CD14-positive monocyte (primary cell): ENCODE results near the gene GPR3. TPM values are rescaled to one million over a fixed set of nuclear protein-coding genes. Genes with fewer than 3 reads are reported as not detected.

Source experiments
- DNase-seq, 3 donors: peaks; one replicate each; pipeline ENCODE4 v3.0.0-alpha.2; 2011 to 2022
- H2AFZ ChIP-seq: 2 replicates; pipeline ENCODE4 v1.6.0; 2012; ENCODE audit warnings: mild to moderate bottlenecking, low read depth, low read length, inconsistent platforms; ENCODE audit not compliant: insufficient read depth, poor library complexity, severe bottlenecking
- H3K27ac ChIP-seq, 2 donors: 1 replicate in 1 of 2; 2 replicates in 1 of 2; pipeline ENCODE4 v1.5.1; 2012 to 2013; ENCODE audit warnings: low read length in 2 of 2, control low read depth in 1 of 2, inconsistent platforms in 1 of 2, low read depth in 1 of 2, mild to moderate bottlenecking in 1 of 2
- H3K27me3 ChIP-seq, 2 donors: one replicate each; pipeline versions ENCODE4 v1.6.0 to v1.6.1; 2011 to 2013; ENCODE audit warnings: low read length in 2 of 2; ENCODE audit not compliant: control insufficient read depth in 2 of 2, insufficient read depth in 2 of 2
- H3K36me3 ChIP-seq, 2 donors: replicated peaks in 1 of 2; 1 replicate in 1 of 2; 2 replicates in 1 of 2; pipeline versions ENCODE4 v1.5.1 to v1.6.1; 2012 to 2013; ENCODE audit warnings: low read length in 2 of 2, control low read depth in 1 of 2, inconsistent platforms in 1 of 2, mild to moderate bottlenecking in 1 of 2; ENCODE audit not compliant: insufficient read depth in 2 of 2, control insufficient read depth in 1 of 2
- H3K4me1 ChIP-seq, 2 donors: 1 replicate in 1 of 2; 2 replicates in 1 of 2; pipeline versions ENCODE4 v1.5.1 to v1.6.1; 2012 to 2013; ENCODE audit warnings: low read length in 2 of 2, control low read depth in 1 of 2, inconsistent platforms in 1 of 2, mild to moderate bottlenecking in 1 of 2, moderate library complexity in 1 of 2; ENCODE audit not compliant: insufficient read depth in 2 of 2, control insufficient read depth in 1 of 2
- H3K4me2 ChIP-seq: replicated peaks from 2 replicates; pipeline ENCODE3; 2012; ENCODE audit warnings: low read length, moderate library complexity, mild to moderate bottlenecking; ENCODE audit not compliant: poor library complexity, severe bottlenecking; ENCODE audit errors: extremely low read depth
- H3K4me3 ChIP-seq, 3 experiments: fragments of 200-600 bp in 1 of 3; sonication (generic) in 1 of 3; replicated peaks in 1 of 3; 1 replicate in 2 of 3; 2 replicates in 1 of 3; pipeline ENCODE4 v1.5.1; 2011 to 2013; ENCODE audit warnings: low read length in 3 of 3, mild to moderate bottlenecking in 3 of 3, control low read depth in 2 of 3, low read depth in 2 of 3, inconsistent platforms in 1 of 3, moderate library complexity in 1 of 3
- H3K79me2 ChIP-seq: 2 replicates; pipeline ENCODE4 v1.6.0; 2012; ENCODE audit warnings: mild to moderate bottlenecking, control low read depth, inconsistent platforms, low read length, moderate library complexity; ENCODE audit not compliant: insufficient read depth
- H3K9ac ChIP-seq: 2 replicates; pipeline ENCODE4 v1.6.0; 2017; ENCODE audit warnings: low read length, mild to moderate bottlenecking; ENCODE audit not compliant: insufficient read depth, poor library complexity, severe bottlenecking
- H3K9me3 ChIP-seq, 2 donors: replicated peaks in 1 of 2; 1 replicate in 1 of 2; 2 replicates in 1 of 2; pipeline versions ENCODE4 v1.5.1 to v1.6.1; 2012 to 2013; ENCODE audit warnings: low read length in 2 of 2, control low read depth in 1 of 2; ENCODE audit not compliant: control insufficient read depth in 1 of 2, insufficient read depth in 1 of 2
- H4K20me1 ChIP-seq: 2 replicates; pipeline ENCODE4 v1.6.0; 2012; ENCODE audit warnings: mild to moderate bottlenecking, low read length, control low read depth, moderate library complexity; ENCODE audit not compliant: insufficient read depth
- H3K27ac Mint-ChIP-seq, 7 donors: one replicate each; pipeline ENCODE4 v1.8.0; 2020; ENCODE audit warnings: mild to moderate bottlenecking in 7 of 7, mixed read lengths in 7 of 7, moderate library complexity in 6 of 7, inconsistent platforms in 2 of 7
- H3K27me3 Mint-ChIP-seq, 3 donors: one replicate each; pipeline ENCODE4 v1.8.0; 2021 to 2022; ENCODE audit warnings: low read depth in 3 of 3, mild to moderate bottlenecking in 3 of 3, mixed read lengths in 3 of 3, moderate library complexity in 3 of 3, inconsistent platforms in 1 of 3
- H3K36me3 Mint-ChIP-seq, 2 donors: one replicate each; pipeline ENCODE4 v1.8.0; 2020; ENCODE audit warnings: mixed read lengths in 2 of 2, inconsistent platforms in 1 of 2, mild to moderate bottlenecking in 1 of 2
- H3K4me1 Mint-ChIP-seq: one replicate; pipeline ENCODE4 v1.8.0; 2020; ENCODE audit warnings: mild to moderate bottlenecking, mixed read lengths
- H3K4me3 Mint-ChIP-seq, 2 donors: one replicate each; pipeline ENCODE4 v1.8.0; 2020; ENCODE audit warnings: mild to moderate bottlenecking in 2 of 2, mixed read lengths in 2 of 2, moderate library complexity in 1 of 2
- H3K9me3 Mint-ChIP-seq, 7 donors: one replicate each; pipeline ENCODE4 v1.8.0; 2020 to 2022; ENCODE audit warnings: mixed read lengths in 7 of 7, mild to moderate bottlenecking in 6 of 7, moderate library complexity in 6 of 7, inconsistent platforms in 2 of 7
- CTCF ChIP-seq: fragments of 200-600 bp; IDR thresholded peaks from one replicate; pipeline ENCODE4 v1.8.0; 2022; ENCODE audit warnings: antibody characterized with exemption, mild to moderate bottlenecking
- WGBS: methylation state at CpG from one replicate; pipeline ENCODE4 v1.1.5; 2013; ENCODE audit warnings: missing lambda C conversion rate; ENCODE audit not compliant: insufficient coverage; 5-methylcytosine and 5-hydroxymethylcytosine counted together
- intact Hi-C, 2 donors: fragments of 100-400 bp; cut with micrococcal nuclease; formaldehyde crosslinking; loops; one replicate each; pipeline versions ENCODE4 v1.15.0 to v1.15.1; 2023
- polyA plus RNA-seq, 3 donors: library from polyadenylated mRNA; depleted of rRNA in 1 of 3; unstranded in 2 of 3; stranded (reverse) in 1 of 3; fragments of 300-500 nt in 2 of 3; fragments of >200 nt in 1 of 3; fragmentation: Illumina TruSeq in 2 of 3; gene quantifications; 1 replicate in 2 of 3; 2 replicates in 1 of 3; pipeline ENCODE4 v1.2.3, GENCODE V29; 2012 to 2021

Gene GPR3
- polyA plus RNA-seq, 3 donors, result 0.26 to 2.7 TPM; not detected in 1

- WGBS, result 4% methylated on average over 20 of the region's 24 CpGs
- Histone ChIP-seq H3K79me2 (no peaks in the 10 kb centered on the region), H3K27ac (peak overlapping the region; percentile 27 to 33), H4K20me1 (peaks cover 78% of the 10 kb centered on the region), H3K4me1 (peaks cover 26 to 32% of the 10 kb centered on the region in 2 donors), H3K27me3 (no peaks in the 10 kb centered on the region), H3K36me3 (peaks cover 26 to 27% of the 10 kb centered on the region in 2 donors), H3K9ac (no peak overlapping the region), H3K4me3 (no peak overlapping the region), H3K9me3 (no peaks in the 10 kb centered on the region), H3K4me2 (peak overlapping the region; percentile 8), H2AFZ (no peak overlapping the region)
- Mint-ChIP-seq H3K27me3 (peaks cover 0 to 5% (median 2%) of the 10 kb centered on the region in 3 donors), H3K9me3 (no peaks in the 10 kb centered on the region), H3K4me3 (no peak overlapping the region), H3K27ac (peak overlapping the region; percentile 22 to 89 (median 79)), H3K4me1 (peaks cover 40% of the 10 kb centered on the region), H3K36me3 (peaks cover 26 to 37% of the 10 kb centered on the region in 2 donors)
- no peak for TF ChIP-seq CTCF
- intact Hi-C loops, result loop anchor here in 1 of 2 donors (5.0 to 10.0 kb wide), 2 partner anchors 199 to 262 kb away; partner anchors contain the start of gene AHDC1
- DNase-seq, result peak in 2 of 3 donors; percentile 25 to 29
Observed at GRCh38 chr1:27403065-27403726, 10.8 kb downstream of the GPR3 start.

DNA sequence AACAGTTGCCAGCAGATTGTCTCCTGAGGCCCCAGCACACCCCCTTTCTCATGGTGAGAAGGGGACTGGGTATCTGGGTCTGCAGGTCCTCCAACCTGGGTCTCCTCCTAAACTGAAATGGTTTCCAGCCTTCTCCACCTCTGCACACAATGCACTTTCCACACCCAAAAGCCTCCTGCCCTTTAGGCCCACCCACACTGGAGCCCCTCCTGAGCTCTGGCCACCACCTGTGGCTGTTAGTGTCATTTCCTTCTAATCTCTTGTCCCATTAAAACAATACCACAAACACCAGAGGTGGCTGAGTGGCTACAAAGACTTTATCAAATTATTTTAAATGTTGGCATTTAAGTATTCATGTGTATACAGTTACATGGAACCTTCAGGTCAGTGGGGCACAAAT lies 11.5 kb downstream of the GPR3 start:
- TF ChIP-seq CTCF, result no peak
- peaks cover 0 to 5% (median 2%) of the 10 kb centered on the region in 3 donors for H3K27me3 Mint-ChIP-seq
- Histone ChIP-seq H4K20me1 (peaks cover 85% of the 10 kb centered on the region), H3K9ac (no peak overlapping the region), H3K79me2 (no peaks in the 10 kb centered on the region), H3K27ac (no peak overlapping the region), H3K27me3 (no peaks in the 10 kb centered on the region), H3K4me1 (peaks cover 26 to 32% of the 10 kb centered on the region in 2 donors), H3K36me3 (peaks cover 33 to 34% of the 10 kb centered on the region in 2 donors), H3K9me3 (no peaks in the 10 kb centered on the region), H3K4me2 (peak overlapping the region; percentile 8), H3K4me3 (no peak overlapping the region), H2AFZ (no peak overlapping the region)
- no peak for DNase-seq
- intact Hi-C loops, result loop anchor here in 1 of 2 donors (5.0 to 10.0 kb wide), 2 partner anchors 198 to 261 kb away; partner anchors contain the start of gene AHDC1
- peak overlapping the region in 3 of 7 donors; percentile 22 to 52 (median 50) for H3K27ac Mint-ChIP-seq
- no peak overlapping the region for H3K4me3 Mint-ChIP-seq
- peaks cover 41% of the 10 kb centered on the region for H3K4me1 Mint-ChIP-seq
- H3K36me3 Mint-ChIP-seq, result peaks cover 33 to 44% of the 10 kb centered on the region in 2 donors
- no peaks in the 10 kb centered on the region for H3K9me3 Mint-ChIP-seq
